ENCODE results near the gene ALPK3.

ALPK3 gene

GRCh38 chr15:84840741-84841429, 23.7 kb downstream of the ALPK3 start:
- TF ChIP-seq CREB1 (IDR thresholded peaks at IDR 0.05; ENCODE audit: low read depth): no peak
- TF ChIP-seq MAX (IDR thresholded peaks at IDR 0.05): 0 out of 2 replicates have a peak, but pooled peaks have one; percentile 11
- no peak for TF ChIP-seq TEAD4 (IDR thresholded peaks at IDR 0.05)
- no peak for TF ChIP-seq RAD21 (IDR thresholded peaks at IDR 0.05; ENCODE audit: low read depth)
- TF ChIP-seq ZBTB7A (IDR thresholded peaks at IDR 0.05; ENCODE audit: low read depth): no peak
- TF ChIP-seq REST (IDR thresholded peaks at IDR 0.05; ENCODE audit: low read depth): no peak
- TF ChIP-seq FOXM1 (IDR thresholded peaks at IDR 0.05; ENCODE audit: borderline replicate concordance, low read depth): no peak
- no peak for TF ChIP-seq TAF1 (IDR thresholded peaks at IDR 0.05; ENCODE audit: low read depth)
- TF ChIP-seq CEBPB (IDR thresholded peaks at IDR 0.05): peak; percentile 40; the same call in 1 of the 2 replicates
- TF ChIP-seq EP300 (IDR thresholded peaks at IDR 0.05; ENCODE audit: borderline replicate concordance): 0 out of 2 replicates have a peak, but pooled peaks have one; percentile 24

- no peak for TF ChIP-seq NFIC (IDR thresholded peaks at IDR 0.05)
These were observed 25.6 kb downstream of the ALPK3 start for GRCh38 chr15:84842781-84843180.

GRCh38 chr15:84844964-84845363, 27.8 kb downstream of the ALPK3 start:
- TF ChIP-seq USF1 (IDR thresholded peaks at IDR 0.05) (no peak), FOXM1 (IDR thresholded peaks at IDR 0.05; ENCODE audit: borderline replicate concordance, low read depth) (no peak), NFIC (IDR thresholded peaks at IDR 0.05) (no peak), ZBTB7A (IDR thresholded peaks at IDR 0.05; ENCODE audit: low read depth) (no peak), RAD21 (IDR thresholded peaks at IDR 0.05; ENCODE audit: low read depth) (no peak), TEAD4 (IDR thresholded peaks at IDR 0.05) (no peak), CREB1 (IDR thresholded peaks at IDR 0.05; ENCODE audit: low read depth) (no peak), EP300 (IDR thresholded peaks at IDR 0.05; ENCODE audit: borderline replicate concordance) (no peak)

- peak; percentile 82 for TF ChIP-seq RAD21 (IDR thresholded peaks at IDR 0.05; ENCODE audit: low read depth)
These were observed 28.5 kb downstream of the ALPK3 start for GRCh38 chr15:84845631-84846030.

- TF ChIP-seq EP300 (IDR thresholded peaks at IDR 0.05; ENCODE audit: borderline replicate concordance): no peak
- no peak for TF ChIP-seq CEBPB (IDR thresholded peaks at IDR 0.05)
- TF ChIP-seq EGR1 (IDR thresholded peaks at IDR 0.05): no peak
- no peak for TF ChIP-seq TCF12 (IDR thresholded peaks at IDR 0.05; ENCODE audit: low read depth)
- no peak for TF ChIP-seq RAD21 (IDR thresholded peaks at IDR 0.05; ENCODE audit: low read depth)
- TF ChIP-seq TEAD4 (IDR thresholded peaks at IDR 0.05): no peak
- TF ChIP-seq ZBTB7A (IDR thresholded peaks at IDR 0.05; ENCODE audit: low read depth): no peak
- no peak for TF ChIP-seq CREB1 (IDR thresholded peaks at IDR 0.05; ENCODE audit: low read depth)
These were observed 29.1 kb downstream of the ALPK3 start for GRCh38 chr15:84846269-84846668.

- no peak for TF ChIP-seq NFIC (IDR thresholded peaks at IDR 0.05)
- no peak for TF ChIP-seq REST (IDR thresholded peaks at IDR 0.05; ENCODE audit: low read depth)
- TF ChIP-seq USF1 (IDR thresholded peaks at IDR 0.05): no peak
- TF ChIP-seq FOXM1 (IDR thresholded peaks at IDR 0.05; ENCODE audit: borderline replicate concordance, low read depth): no peak
- no peak for TF ChIP-seq TAF1 (IDR thresholded peaks at IDR 0.05; ENCODE audit: low read depth)
- no peak for TF ChIP-seq TEAD4 (IDR thresholded peaks at IDR 0.05)
- TF ChIP-seq TCF12 (IDR thresholded peaks at IDR 0.05; ENCODE audit: low read depth): no peak
- TF ChIP-seq ZBTB7A (IDR thresholded peaks at IDR 0.05; ENCODE audit: low read depth): no peak
- TF ChIP-seq CEBPB (IDR thresholded peaks at IDR 0.05): no peak
- no peak for TF ChIP-seq CREB1 (IDR thresholded peaks at IDR 0.05; ENCODE audit: low read depth)
- TF ChIP-seq EP300 (IDR thresholded peaks at IDR 0.05; ENCODE audit: borderline replicate concordance): no peak
- no peak for TF ChIP-seq EGR1 (IDR thresholded peaks at IDR 0.05)
- TF ChIP-seq MAX (IDR thresholded peaks at IDR 0.05): no peak
- no peak for TF ChIP-seq RAD21 (IDR thresholded peaks at IDR 0.05; ENCODE audit: low read depth)
- TF ChIP-seq YY1 (IDR thresholded peaks at IDR 0.05; ENCODE audit: low read depth): no peak
These were observed 30.2 kb downstream of the ALPK3 start for GRCh38 chr15:84847382-84847781.

Measured in Ishikawa (cell line).